H1 (cell line): ENCODE measurements around the gene KRT10. TPM values are rescaled to one million over a fixed set of nuclear protein-coding genes. Genes with fewer than 3 reads are reported as not detected.

Experiments
- CTCF ChIA-PET: fragments of 300-600 bp; sonication (Branson Sonifier 250); formaldehyde crosslinking; loops from one replicate; lab custom pipeline; 2021; ENCODE audit not compliant: partially characterized antibody; lab: Charles Lee
- POLR2A ChIA-PET: fragments of 300-600 bp; sonication (Branson Sonifier 250); formaldehyde crosslinking; loops from one replicate; lab custom pipeline; 2021; ENCODE audit warnings: inconsistent platforms; ENCODE audit not compliant: partially characterized antibody; lab: Charles Lee
- DNase-seq, 2 experiments: peaks; one replicate each; pipeline versions ENCODE4 v3.0.0 to v3.0.0-alpha.2; 2010 to 2022; ENCODE audit warnings: low spot score in 2 of 2, low read depth in 1 of 2, mixed read lengths in 1 of 2
- FAIRE-seq: peaks from 2 replicates; lab custom pipeline; 2011; peaks lifted over from hg19 to GRCh38; lab: Jason Lieb, UNC
- H2AFZ ChIP-seq: 2 replicates; pipeline ENCODE4 v1.8.1; 2012; ENCODE audit warnings: low read length, inconsistent platforms
- H2AK5ac ChIP-seq: 2 replicates; pipeline ENCODE4 v1.6.1; 2013; ENCODE audit warnings: low read depth, low read length
- H2BK120ac ChIP-seq: replicated peaks from 2 replicates; pipeline ENCODE3; 2013; ENCODE audit warnings: low read depth, low read length, inconsistent platforms
- H2BK12ac ChIP-seq: 2 replicates; pipeline ENCODE4 v1.6.1; 2013; ENCODE audit warnings: low read depth, low read length
- H2BK15ac ChIP-seq: 2 replicates; pipeline ENCODE4 v1.6.1; 2013; ENCODE audit warnings: low read length
- H2BK20ac ChIP-seq: 2 replicates; pipeline ENCODE4 v1.6.1; 2013; ENCODE audit warnings: low read length
- H2BK5ac ChIP-seq: 2 replicates; pipeline ENCODE4 v1.6.1; 2013; ENCODE audit warnings: low read depth, low read length
- H3K14ac ChIP-seq: 2 replicates; pipeline ENCODE4 v1.6.1; 2013; ENCODE audit warnings: inconsistent platforms; ENCODE audit not compliant: insufficient read length
- H3K18ac ChIP-seq: 2 replicates; pipeline ENCODE4 v1.6.1; 2013; ENCODE audit warnings: low read length; ENCODE audit errors: extremely low read depth
- H3K23ac ChIP-seq: 2 replicates; pipeline ENCODE4 v1.6.1; 2013; ENCODE audit warnings: inconsistent platforms; ENCODE audit not compliant: insufficient read length
- H3K23me2 ChIP-seq: 2 replicates; pipeline ENCODE4 v1.6.1; 2013; ENCODE audit warnings: low read depth, low read length
- H3K27ac ChIP-seq: 2 replicates; pipeline ENCODE4 v1.6.1; 2011; ENCODE audit warnings: low read depth, low read length, inconsistent platforms
- H3K27me3 ChIP-seq, 4 experiments: replicated peaks in 1 of 4; 1 replicate in 1 of 4; 2 replicates in 3 of 4; pipeline versions ENCODE4 v1.6.1 to v1.8.1; 2011 to 2013; ENCODE audit warnings: low read length in 3 of 4, mild to moderate bottlenecking in 3 of 4, inconsistent platforms in 2 of 4, mixed read lengths in 2 of 4, moderate library complexity in 1 of 4; ENCODE audit not compliant: control insufficient read depth in 3 of 4, insufficient read depth in 3 of 4; ENCODE audit errors: extremely low read depth in 1 of 4
- H3K36me3 ChIP-seq, 4 experiments: 2 replicates each; pipeline versions ENCODE4 v1.6.1 to v1.8.1; 2011 to 2013; ENCODE audit warnings: mild to moderate bottlenecking in 4 of 4, low read length in 3 of 4, moderate library complexity in 2 of 4, control low read depth in 1 of 4, inconsistent platforms in 1 of 4; ENCODE audit not compliant: insufficient read depth in 4 of 4, control insufficient read depth in 2 of 4
- H3K4ac ChIP-seq: replicated peaks from 2 replicates; pipeline ENCODE3; 2013; ENCODE audit warnings: low read length, low read depth, mixed read lengths, inconsistent platforms; ENCODE audit not compliant: insufficient read length
- H3K4me1 ChIP-seq, 4 experiments: replicated peaks in 1 of 4; 1 replicate in 1 of 4; 2 replicates in 3 of 4; pipeline versions ENCODE4 v1.6.1 to v1.8.1; 2011 to 2013; ENCODE audit warnings: low read length in 3 of 4, inconsistent platforms in 2 of 4, mixed read lengths in 1 of 4; ENCODE audit not compliant: insufficient read depth in 4 of 4, control insufficient read depth in 3 of 4
- H3K4me2 ChIP-seq, 2 experiments: 2 replicates each; pipeline versions ENCODE4 v1.6.1 to v1.8.1; 2011 to 2013; ENCODE audit warnings: low read depth in 2 of 2, low read length in 2 of 2, control low read depth in 1 of 2, inconsistent platforms in 1 of 2, mild to moderate bottlenecking in 1 of 2; ENCODE audit not compliant: insufficient read depth in 1 of 2
- H3K4me3 ChIP-seq, 4 experiments: fragments of 200-600, 300-600 bp in 1 of 4; sonication (generic), shearing (Covaris generic), sonication (Bioruptor Twin) in 1 of 4; 2 replicates each; pipeline versions ENCODE4 v1.5.1 to v1.8.1; 2011 to 2016; ENCODE audit warnings: low read length in 4 of 4, low read depth in 3 of 4, control low read depth in 2 of 4, inconsistent platforms in 2 of 4, mild to moderate bottlenecking in 2 of 4, mixed read lengths in 1 of 4, moderate library complexity in 1 of 4; ENCODE audit not compliant: insufficient read depth in 2 of 4; ENCODE audit errors: extremely low read depth in 1 of 4
- H3K56ac ChIP-seq: replicated peaks from 2 replicates; pipeline ENCODE3; 2013; ENCODE audit warnings: low read depth, mild to moderate bottlenecking, mixed read lengths, low read length, inconsistent platforms; ENCODE audit not compliant: insufficient read length
- H3K79me1 ChIP-seq: 2 replicates; pipeline ENCODE4 v1.6.1; 2013; ENCODE audit warnings: low read depth, low read length, control low read depth
- H3K79me2 ChIP-seq, 2 experiments: 2 replicates each; pipeline versions ENCODE4 v1.6.1 to v1.8.1; 2012 to 2013; ENCODE audit warnings: low read length in 2 of 2, mild to moderate bottlenecking in 2 of 2, inconsistent platforms in 1 of 2; ENCODE audit not compliant: insufficient read depth in 2 of 2, control insufficient read depth in 1 of 2
- H3K9ac ChIP-seq, 4 experiments: replicated peaks in 1 of 4; 1 replicate in 1 of 4; 2 replicates in 3 of 4; pipeline versions ENCODE4 v1.6.1 to v1.8.1; 2011 to 2013; ENCODE audit warnings: low read depth in 3 of 4, low read length in 3 of 4, control low read depth in 2 of 4, mild to moderate bottlenecking in 2 of 4, moderate library complexity in 2 of 4, inconsistent platforms in 1 of 4; ENCODE audit errors: extremely low read depth in 1 of 4
- H3K9me3 ChIP-seq, 2 experiments: 2 replicates each; pipeline versions ENCODE4 v1.6.1 to v1.8.1; 2012 to 2013; ENCODE audit warnings: mild to moderate bottlenecking in 2 of 2, moderate library complexity in 2 of 2, control low read depth in 1 of 2, inconsistent platforms in 1 of 2, low read depth in 1 of 2, low read length in 1 of 2, mixed read lengths in 1 of 2; ENCODE audit not compliant: insufficient read depth in 2 of 2
- H4K20me1 ChIP-seq, 2 experiments: replicated peaks in 1 of 2; 2 replicates each; pipeline versions ENCODE3 to v1.8.1; 2011 to 2013; ENCODE audit warnings: inconsistent platforms in 2 of 2, low read length in 2 of 2, mild to moderate bottlenecking in 1 of 2; ENCODE audit not compliant: insufficient read depth in 2 of 2, control insufficient read depth in 1 of 2
- H4K5ac ChIP-seq: 2 replicates; pipeline ENCODE4 v1.6.1; 2013; ENCODE audit warnings: low read length, low read depth, mixed read lengths, inconsistent platforms; ENCODE audit not compliant: insufficient read length
- H4K8ac ChIP-seq: 2 replicates; pipeline ENCODE4 v1.8.0; 2013; ENCODE audit warnings: mild to moderate bottlenecking, moderate library complexity, low read length, inconsistent platforms; ENCODE audit not compliant: insufficient read depth; ENCODE audit errors: extremely low read depth
- H4K91ac ChIP-seq: replicated peaks from 2 replicates; pipeline ENCODE3; 2013; ENCODE audit warnings: low read length, mixed read lengths, inconsistent platforms; ENCODE audit not compliant: insufficient read length
- RXRA ChIP-seq: IDR thresholded peaks from 2 replicates; pipeline ENCODE4 v1.6.1; 2011; ENCODE audit warnings: low read depth, mild to moderate bottlenecking, low read length, moderate library complexity; ENCODE audit not compliant: insufficient read depth
- USF2 ChIP-seq: IDR thresholded peaks from 2 replicates; pipeline ENCODE4 v1.6.1; 2011; ENCODE audit warnings: low read length, improper control_type of control experiment
- WGBS, 2 experiments: shearing (Covaris generic) in 1 of 2; methylation state at CpG; one replicate each; pipeline versions ENCODE4 v1.1.6 to v1.1.7; 2013 to 2015; ENCODE audit warnings: low lambda C conversion rate in 2 of 2, mixed read lengths in 2 of 2, inconsistent platforms in 1 of 2, low coverage in 1 of 2, missing lambda C conversion rate in 1 of 2; ENCODE audit not compliant: insufficient replicate concordance in 2 of 2, insufficient coverage in 1 of 2, insufficient read length in 1 of 2; ENCODE audit errors: extremely low coverage in 1 of 2, missing lambda C conversion rate in 1 of 2; 5-methylcytosine and 5-hydroxymethylcytosine counted together
- polyA plus RNA-seq, 7 experiments: library from polyadenylated mRNA; depleted of rRNA in 3 of 7; stranded (reverse) in 5 of 7; unstranded in 2 of 7; fragments of >200 nt in 5 of 7; fragments of 200-250 nt in 2 of 7; gene quantifications; 1 replicate in 5 of 7; 2 replicates in 1 of 7; 4 replicates in 1 of 7; pipeline versions ENCODE4 v1.2.1 to v1.2.3, GENCODE V29; 2011 to 2013; ENCODE audit warnings: missing spikeins in 2 of 7, mixed read lengths in 2 of 7
- total RNA-seq: library from RNA; stranded (reverse); fragmentation: NEBNext Ultra II Directional; extraction: Animal tissue kit (Norgen Biotek cat#: 25700); gene quantifications from 2 replicates; pipeline ENCODE4 v1.2.1, GENCODE V29; 2021

Gene KRT10
- total and polyA plus RNA-seq, 2 of the 8 experiments (the other 6 are each of a cell fraction or from before 2014, with no cell fraction given) = 3.5 to 39.4 TPM

GRCh38 chr17:40791111-40791510, 31.3 kb downstream of the KRT10 start:
- H3K4me3 ChIP-seq = no peak overlapping the region
- CTCF ChIA-PET = interaction anchor here (0.6 to 2.6 kb wide), 6 partner anchors 9 to 171 kb away, joined by 3 to 17 read pairs (median 3); partner anchors contain the start of gene KRT28
- H3K56ac ChIP-seq = no peak overlapping the region
- no peak overlapping the region for H4K5ac ChIP-seq
- H3K9me3 ChIP-seq = no peaks in the 10 kb centered on the region
- H3K9ac ChIP-seq = no peak overlapping the region
- H3K4ac ChIP-seq = no peak overlapping the region
- H4K20me1 ChIP-seq = no peaks in the 10 kb centered on the region
- no peaks in the 10 kb centered on the region for H3K23me2 ChIP-seq
- H4K91ac ChIP-seq = no peak overlapping the region
- no peak overlapping the region for H3K27ac ChIP-seq
- no peak overlapping the region for H2AK5ac ChIP-seq
- H2BK120ac ChIP-seq = no peak overlapping the region
- H3K23ac ChIP-seq = no peak overlapping the region
- no peak overlapping the region for H2BK15ac ChIP-seq
- H2BK12ac ChIP-seq = no peak overlapping the region
- no peak overlapping the region for H3K4me2 ChIP-seq
- no peak overlapping the region for H2AFZ ChIP-seq
- H3K79me1 ChIP-seq = no peaks in the 10 kb centered on the region
- FAIRE-seq (no peak), DNase-seq (no peak)
- H3K36me3 ChIP-seq = no peaks in the 10 kb centered on the region
- POLR2A ChIA-PET = no interaction called here
- H3K14ac ChIP-seq = no peak overlapping the region
- no peak overlapping the region for H3K18ac ChIP-seq
- WGBS, 2 experiments = 82% methylated on average over 1 of the region's 1 CpG; no CpG with 5 or more reads in 1 of the 2 experiments
- TF ChIP-seq USF2 (no peak), RXRA (no peak)
- H4K8ac ChIP-seq = no peak overlapping the region
- no peak overlapping the region for H2BK20ac ChIP-seq
- no peak overlapping the region for H2BK5ac ChIP-seq
- no peaks in the 10 kb centered on the region for H3K27me3 ChIP-seq
- no peaks in the 10 kb centered on the region for H3K79me2 ChIP-seq
- no peaks in the 10 kb centered on the region for H3K4me1 ChIP-seq
